ENCODE data around the gene IFI6.

DNA sequence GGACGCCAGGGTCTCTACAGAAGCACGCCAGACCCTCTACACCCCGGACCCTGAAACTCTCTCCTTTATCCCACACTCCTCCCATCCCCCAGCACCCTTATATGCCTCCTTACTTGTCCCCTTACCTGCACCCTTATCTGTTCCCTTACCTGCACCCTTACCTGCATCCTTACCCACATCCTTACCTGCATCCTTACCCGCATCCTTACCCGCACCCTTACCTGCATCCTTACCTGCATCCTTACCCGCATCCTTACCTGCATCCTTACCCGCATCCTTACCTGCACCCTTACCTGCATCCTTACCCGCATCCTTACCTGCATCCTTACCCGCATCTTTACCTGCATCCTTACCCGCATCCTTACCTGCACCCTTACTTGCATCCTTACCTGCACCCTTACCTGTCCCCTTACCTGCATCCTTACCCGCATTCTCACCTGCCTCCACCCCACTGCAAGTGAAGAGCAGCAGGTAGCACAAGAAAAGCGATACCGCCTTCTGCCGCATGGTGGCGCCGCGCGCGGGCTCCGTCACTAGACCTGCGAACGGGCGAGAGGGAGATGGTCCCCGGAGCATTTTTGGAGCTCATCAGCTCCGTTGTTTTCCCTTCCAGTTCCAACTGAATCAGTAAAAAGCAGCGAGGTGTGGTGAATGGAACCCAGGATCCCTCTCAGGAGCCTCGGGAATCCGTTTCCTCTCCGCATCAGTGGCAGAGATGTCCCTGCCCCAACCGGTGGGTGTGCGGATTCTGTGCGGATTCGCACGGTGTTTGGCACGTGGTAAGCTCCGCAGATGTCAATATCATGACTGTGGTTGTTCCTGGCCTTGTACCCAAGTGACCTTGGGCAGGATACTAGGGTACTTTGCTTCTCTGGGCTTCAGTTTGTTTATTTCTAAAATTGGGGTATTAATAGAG is 2.9 kb downstream of the IFI6 start:
- no peak for TF ChIP-seq POLR2AphosphoS5 (IDR thresholded peaks at IDR 0.05; ENCODE audit: low read depth, low read length)
- TF ChIP-seq POLR2A (IDR thresholded peaks at IDR 0.05; ENCODE audit: low read depth, low read length), result no peak
